Large intestine (tissue), 3 donors: Measurements from ENCODE around the gene DNPH1. TPM values are rescaled to one million over a fixed set of nuclear protein-coding genes. Genes with fewer than 3 reads are reported as not detected.

Experiments used
- DNase-seq, 2 donors: peaks; one replicate each; pipeline versions ENCODE4 v3.0.0 to v3.0.0-alpha.2; 2013
- H3K27ac ChIP-seq: one replicate; pipeline ENCODE4 v1.5.1; 2013; ENCODE audit warnings: low read length
- H3K27me3 ChIP-seq: 2 replicates; pipeline ENCODE4 v1.6.1; 2013; ENCODE audit warnings: low read length; ENCODE audit not compliant: control insufficient read depth, insufficient read depth
- H3K36me3 ChIP-seq: 2 replicates; pipeline ENCODE4 v1.6.1; 2013; ENCODE audit warnings: low read length; ENCODE audit not compliant: control insufficient read depth, insufficient read depth
- H3K4me1 ChIP-seq: one replicate; pipeline ENCODE4 v1.6.1; 2013; ENCODE audit warnings: low read length; ENCODE audit not compliant: control insufficient read depth, insufficient read depth
- H3K4me3 ChIP-seq: one replicate; pipeline ENCODE4 v1.5.1; 2013; ENCODE audit warnings: low read length
- H3K9me3 ChIP-seq: one replicate; pipeline ENCODE4 v1.6.1; 2013; ENCODE audit warnings: mild to moderate bottlenecking, low read depth, low read length, moderate library complexity; ENCODE audit not compliant: control insufficient read depth
- WGBS: methylation state at CpG from one replicate; pipeline ENCODE4 v1.1.5; 2013; ENCODE audit warnings: low lambda C conversion rate; ENCODE audit not compliant: insufficient coverage; 5-methylcytosine and 5-hydroxymethylcytosine counted together
- polyA plus RNA-seq: library from polyadenylated mRNA; unstranded; fragments of 120-200 nt; gene quantifications from one replicate; pipeline ENCODE4 v1.2.1, GENCODE V29; 2013

DNPH1 gene
- polyA plus RNA-seq, 1 donor, result 152 TPM

DNA sequence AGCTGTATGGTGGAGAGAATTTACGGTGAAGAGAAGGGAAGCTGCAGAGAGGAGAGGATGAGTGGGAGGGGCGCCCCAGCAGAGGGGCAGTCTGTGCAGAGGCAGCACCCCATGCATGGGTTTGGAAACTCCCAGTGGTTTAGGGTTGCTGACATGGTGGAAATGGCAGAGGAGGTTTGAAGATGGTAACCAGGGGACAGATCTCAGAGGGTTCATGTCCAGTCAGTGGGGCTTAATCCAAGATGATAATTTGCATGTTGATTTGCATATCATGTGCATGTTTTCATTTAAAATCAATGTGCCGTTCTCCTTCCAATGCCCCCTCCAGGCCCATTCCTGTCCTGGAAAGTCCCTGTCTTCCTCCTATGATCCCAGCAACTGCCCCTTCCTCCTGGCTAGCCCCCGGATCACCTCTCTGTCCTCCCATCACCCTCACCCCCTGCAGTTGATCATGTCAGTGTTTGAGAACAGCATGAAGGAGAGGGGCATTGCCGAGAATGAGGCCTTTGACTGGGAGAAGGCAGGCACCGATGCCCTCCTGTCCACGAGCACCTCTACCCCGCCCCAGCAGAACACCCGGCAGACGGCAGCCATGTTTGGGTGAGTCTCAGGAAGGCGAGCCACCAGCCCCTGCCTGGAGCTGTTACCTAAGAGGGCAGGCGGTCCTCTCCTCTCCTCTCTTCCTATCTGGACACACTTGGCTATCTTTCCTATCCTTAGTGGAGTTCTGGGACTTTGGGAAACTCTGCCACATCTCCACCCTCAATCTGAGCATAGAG, 28.3 kb upstream of the DNPH1 start:
- H3K27ac ChIP-seq, result no peak overlapping the region
- no peak for DNase-seq
- peaks cover 7% of the 10 kb centered on the region for H3K27me3 ChIP-seq
- no peaks in the 10 kb centered on the region for H3K9me3 ChIP-seq
- WGBS, result no CpG with 5 or more reads among the region's 12 CpGs
- H3K4me3 ChIP-seq, result no peak overlapping the region
- peaks cover 10% of the 10 kb centered on the region for H3K4me1 ChIP-seq
- no peaks in the 10 kb centered on the region for H3K36me3 ChIP-seq

GRCh38 chr6:43256670-43257366, 27.5 kb upstream of the DNPH1 start:
- 80% methylated on average over 1 of the region's 9 CpGs for WGBS
- Histone ChIP-seq H3K4me1 (peaks cover 3% of the 10 kb centered on the region), H3K36me3 (no peaks in the 10 kb centered on the region), H3K4me3 (no peak overlapping the region), H3K27ac (no peak overlapping the region), H3K27me3 (peaks cover 11% of the 10 kb centered on the region), H3K9me3 (no peaks in the 10 kb centered on the region)
- no peak for DNase-seq

DNA sequence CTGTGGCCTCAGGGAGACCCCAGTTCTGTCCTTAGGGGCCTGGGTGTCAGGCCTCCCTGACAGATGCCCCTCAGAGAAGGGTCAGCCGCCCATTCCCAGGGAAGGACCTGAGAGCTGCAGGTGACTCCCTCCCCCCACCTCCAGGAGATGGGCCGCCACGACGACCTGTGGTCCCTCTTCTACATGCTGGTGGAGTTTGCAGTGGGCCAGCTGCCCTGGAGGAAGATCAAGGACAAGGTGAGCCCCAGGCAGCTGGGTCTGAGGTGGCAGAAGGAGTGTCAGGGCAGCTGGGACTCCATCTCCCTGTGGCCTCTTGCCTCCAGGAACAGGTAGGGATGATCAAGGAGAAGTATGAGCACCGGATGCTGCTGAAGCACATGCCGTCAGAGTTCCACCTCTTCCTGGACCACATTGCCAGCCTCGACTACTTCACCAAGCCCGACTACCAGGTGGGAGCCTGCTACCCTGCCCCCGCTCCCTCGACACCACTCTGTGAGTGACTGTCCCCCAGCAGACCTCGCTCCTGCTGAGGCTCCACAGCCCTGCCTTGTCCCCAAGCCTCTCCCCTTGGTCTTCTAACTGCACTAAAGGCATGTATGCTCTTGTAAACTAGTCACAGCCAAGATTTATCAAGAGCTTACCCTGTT, 26.2 kb upstream of the DNPH1 start:
- H3K27me3 ChIP-seq, result peaks cover 23% of the 10 kb centered on the region
- H3K36me3 ChIP-seq, result no peaks in the 10 kb centered on the region
- no peak overlapping the region for H3K4me3 ChIP-seq
- no CpG with 5 or more reads among the region's 11 CpGs for WGBS
- no peak overlapping the region for H3K27ac ChIP-seq
- H3K4me1 ChIP-seq, result peaks cover 5% of the 10 kb centered on the region
- no peaks in the 10 kb centered on the region for H3K9me3 ChIP-seq
- DNase-seq, result no peak

DNA sequence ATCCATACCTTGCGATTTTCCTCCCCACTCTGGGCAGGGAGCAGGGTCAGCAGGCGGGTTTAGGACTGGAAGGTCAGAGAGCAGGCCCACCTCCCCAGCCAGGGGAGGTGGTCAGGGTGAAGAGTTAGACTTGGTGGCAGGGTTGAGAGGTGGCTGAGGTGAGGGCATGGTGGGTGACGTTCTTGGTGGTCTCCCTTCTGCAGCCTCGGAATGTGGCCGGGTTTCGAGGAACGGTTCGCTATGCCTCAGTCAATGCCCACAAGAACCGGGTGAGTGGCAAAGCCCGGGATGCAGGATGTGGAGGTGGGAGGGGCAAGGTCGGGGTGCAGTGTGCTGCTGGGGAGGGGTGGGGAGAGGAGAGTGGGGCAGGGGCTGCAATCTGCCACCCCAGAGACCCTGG, 25.6 kb upstream of the DNPH1 start:
- no CpG with 5 or more reads among the region's 11 CpGs for WGBS
- Histone ChIP-seq H3K9me3 (no peaks in the 10 kb centered on the region), H3K36me3 (no peaks in the 10 kb centered on the region), H3K27me3 (peaks cover 26% of the 10 kb centered on the region), H3K27ac (no peak overlapping the region), H3K4me3 (no peak overlapping the region), H3K4me1 (peaks cover 5% of the 10 kb centered on the region)
- DNase-seq, result no peak

DNA sequence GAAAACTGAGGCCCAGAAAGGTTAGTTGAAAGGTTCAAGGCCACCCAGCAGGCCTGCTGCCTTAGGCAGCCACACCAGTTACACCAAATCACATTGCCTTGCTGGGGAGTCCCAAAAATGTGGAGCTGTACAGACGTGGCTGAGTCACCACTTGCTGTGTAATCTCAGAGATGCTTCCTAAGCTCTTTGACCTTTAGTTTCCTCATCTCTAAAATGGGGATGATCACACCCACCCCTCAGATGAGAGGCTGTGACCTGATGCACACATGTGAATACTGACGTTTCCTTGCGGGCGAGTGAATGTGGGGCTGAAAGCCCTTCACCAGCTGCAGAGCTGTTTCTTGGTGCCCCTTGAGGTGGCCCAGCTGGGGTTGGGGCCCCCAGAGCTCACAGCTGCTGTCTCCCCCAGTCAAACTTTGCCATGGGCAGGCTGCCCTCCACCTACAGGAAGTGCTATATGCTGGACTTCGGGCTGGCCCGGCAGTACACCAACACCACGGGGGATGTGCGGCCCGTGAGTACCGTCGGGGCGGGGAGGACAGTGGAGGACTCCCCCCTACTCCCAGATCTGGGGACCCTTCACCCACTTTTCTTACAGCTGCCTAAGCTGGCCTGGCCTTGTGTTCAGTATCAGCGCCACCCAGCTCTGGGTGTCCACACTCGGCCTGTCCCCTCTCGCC, 25.0 kb upstream of the DNPH1 start:
- Histone ChIP-seq H3K27ac (no peak overlapping the region), H3K27me3 (peaks cover 26% of the 10 kb centered on the region), H3K4me3 (no peak overlapping the region), H3K4me1 (peaks cover 5% of the 10 kb centered on the region), H3K9me3 (no peaks in the 10 kb centered on the region), H3K36me3 (no peaks in the 10 kb centered on the region)
- WGBS, result no CpG with 5 or more reads among the region's 15 CpGs
- no peak for DNase-seq

- H3K4me1 ChIP-seq, result peaks cover 5% of the 10 kb centered on the region
- H3K27me3 ChIP-seq, result peaks cover 29% of the 10 kb centered on the region
- no CpG with 5 or more reads among the region's 11 CpGs for WGBS
- H3K4me3 ChIP-seq, result no peak overlapping the region
- no peak for DNase-seq
- no peaks in the 10 kb centered on the region for H3K9me3 ChIP-seq
- H3K36me3 ChIP-seq, result no peaks in the 10 kb centered on the region
- H3K27ac ChIP-seq, result no peak overlapping the region
Observed at GRCh38 chr6:43253401-43253800, 24.1 kb upstream of the DNPH1 start.

DNA sequence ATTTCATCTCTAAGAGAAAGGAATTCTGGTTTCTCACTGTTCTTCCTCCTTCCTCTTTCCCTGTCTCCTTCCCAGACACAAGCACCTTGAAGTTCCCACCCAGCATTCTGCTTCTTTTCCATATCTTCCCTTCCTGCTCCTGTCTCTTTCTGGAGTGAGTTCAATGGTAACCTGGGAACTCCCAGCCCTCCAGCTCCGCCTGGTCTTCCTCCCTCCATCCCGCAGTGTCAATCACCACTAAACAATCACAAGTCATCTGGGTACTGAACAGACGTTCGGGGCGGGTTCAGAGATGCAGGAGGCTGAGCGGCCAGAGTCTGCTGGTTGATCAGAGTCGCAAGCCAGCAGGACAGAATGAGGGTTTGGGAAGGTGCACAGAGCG, 21.7 kb upstream of the DNPH1 start:
- no peak overlapping the region for H3K4me3 ChIP-seq
- peaks cover 41% of the 10 kb centered on the region for H3K27me3 ChIP-seq
- no peaks in the 10 kb centered on the region for H3K36me3 ChIP-seq
- DNase-seq, result peak in 1 of 2 donors; percentile 54
- H3K4me1 ChIP-seq, result peaks cover 15% of the 10 kb centered on the region
- H3K27ac ChIP-seq, result no peak overlapping the region
- no CpG with 5 or more reads among the region's 8 CpGs for WGBS
- no peaks in the 10 kb centered on the region for H3K9me3 ChIP-seq

- Histone ChIP-seq H3K4me1 (peaks cover 15% of the 10 kb centered on the region), H3K9me3 (no peaks in the 10 kb centered on the region), H3K4me3 (no peak overlapping the region), H3K36me3 (no peaks in the 10 kb centered on the region), H3K27ac (no peak overlapping the region), H3K27me3 (peaks cover 61% of the 10 kb centered on the region)
- DNase-seq, result no peak
Observed at GRCh38 chr6:43248791-43249190, 19.5 kb upstream of the DNPH1 start.

- H3K4me1 ChIP-seq, result peaks cover 15% of the 10 kb centered on the region
- H3K27ac ChIP-seq, result no peak overlapping the region
- WGBS, result no CpG with 5 or more reads among the region's 3 CpGs
- H3K27me3 ChIP-seq, result peaks cover 64% of the 10 kb centered on the region
- no peak overlapping the region for H3K4me3 ChIP-seq
- no peak for DNase-seq
- no peaks in the 10 kb centered on the region for H3K9me3 ChIP-seq
- no peaks in the 10 kb centered on the region for H3K36me3 ChIP-seq
Observed at GRCh38 chr6:43248101-43248500, 18.8 kb upstream of the DNPH1 start.
